Measurements from ENCODE around the gene EHD4.

GRCh38 chr15:41979493-41980266, 7.3 kb upstream of the EHD4 start:
- TF ChIP-seq, protein P1, sequence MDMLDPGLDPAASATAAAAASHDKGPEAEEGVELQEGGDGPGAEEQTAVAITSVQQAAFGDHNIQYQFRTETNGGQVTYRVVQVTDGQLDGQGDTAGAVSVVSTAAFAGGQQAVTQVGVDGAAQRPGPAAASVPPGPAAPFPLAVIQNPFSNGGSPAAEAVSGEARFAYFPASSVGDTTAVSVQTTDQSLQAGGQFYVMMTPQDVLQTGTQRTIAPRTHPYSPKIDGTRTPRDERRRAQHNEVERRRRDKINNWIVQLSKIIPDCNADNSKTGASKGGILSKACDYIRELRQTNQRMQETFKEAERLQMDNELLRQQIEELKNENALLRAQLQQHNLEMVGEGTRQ (IDR thresholded peaks at IDR 0.05): no peak
- no peak for TF ChIP-seq EHMT2 (IDR thresholded peaks at IDR 0.05; ENCODE audit: low read depth)
- TF ChIP-seq JUN (IDR thresholded peaks at IDR 0.05): no peak
- no peak for TF ChIP-seq EP300 (IDR thresholded peaks at IDR 0.05)
- TF ChIP-seq PHF8 (IDR thresholded peaks at IDR 0.05; ENCODE audit: borderline replicate concordance, low read depth): no peak
- TF ChIP-seq JUNB (IDR thresholded peaks at IDR 0.05): no peak
- TF ChIP-seq MYC (IDR thresholded peaks at IDR 0.05; ENCODE audit: borderline replicate concordance, low read length): no peak
- TF ChIP-seq, protein P2, sequence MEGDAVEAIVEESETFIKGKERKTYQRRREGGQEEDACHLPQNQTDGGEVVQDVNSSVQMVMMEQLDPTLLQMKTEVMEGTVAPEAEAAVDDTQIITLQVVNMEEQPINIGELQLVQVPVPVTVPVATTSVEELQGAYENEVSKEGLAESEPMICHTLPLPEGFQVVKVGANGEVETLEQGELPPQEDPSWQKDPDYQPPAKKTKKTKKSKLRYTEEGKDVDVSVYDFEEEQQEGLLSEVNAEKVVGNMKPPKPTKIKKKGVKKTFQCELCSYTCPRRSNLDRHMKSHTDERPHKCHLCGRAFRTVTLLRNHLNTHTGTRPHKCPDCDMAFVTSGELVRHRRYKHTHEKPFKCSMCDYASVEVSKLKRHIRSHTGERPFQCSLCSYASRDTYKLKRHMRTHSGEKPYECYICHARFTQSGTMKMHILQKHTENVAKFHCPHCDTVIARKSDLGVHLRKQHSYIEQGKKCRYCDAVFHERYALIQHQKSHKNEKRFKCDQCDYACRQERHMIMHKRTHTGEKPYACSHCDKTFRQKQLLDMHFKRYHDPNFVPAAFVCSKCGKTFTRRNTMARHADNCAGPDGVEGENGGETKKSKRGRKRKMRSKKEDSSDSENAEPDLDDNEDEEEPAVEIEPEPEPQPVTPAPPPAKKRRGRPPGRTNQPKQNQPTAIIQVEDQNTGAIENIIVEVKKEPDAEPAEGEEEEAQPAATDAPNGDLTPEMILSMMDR (IDR thresholded peaks at IDR 0.05): no peak
- no peak for TF ChIP-seq RNF2 (IDR thresholded peaks at IDR 0.05; ENCODE audit: borderline replicate concordance, low read depth)
- no peak for TF ChIP-seq POLR2A (IDR thresholded peaks at IDR 0.05; ENCODE audit: low read length)
- TF ChIP-seq, protein P3, sequence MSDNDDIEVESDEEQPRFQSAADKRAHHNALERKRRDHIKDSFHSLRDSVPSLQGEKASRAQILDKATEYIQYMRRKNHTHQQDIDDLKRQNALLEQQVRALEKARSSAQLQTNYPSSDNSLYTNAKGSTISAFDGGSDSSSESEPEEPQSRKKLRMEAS (IDR thresholded peaks at IDR 0.05): no peak

All from A549 (cell line).